ENCODE results near the gene NKAIN2.

The NKAIN2 gene

DNA sequence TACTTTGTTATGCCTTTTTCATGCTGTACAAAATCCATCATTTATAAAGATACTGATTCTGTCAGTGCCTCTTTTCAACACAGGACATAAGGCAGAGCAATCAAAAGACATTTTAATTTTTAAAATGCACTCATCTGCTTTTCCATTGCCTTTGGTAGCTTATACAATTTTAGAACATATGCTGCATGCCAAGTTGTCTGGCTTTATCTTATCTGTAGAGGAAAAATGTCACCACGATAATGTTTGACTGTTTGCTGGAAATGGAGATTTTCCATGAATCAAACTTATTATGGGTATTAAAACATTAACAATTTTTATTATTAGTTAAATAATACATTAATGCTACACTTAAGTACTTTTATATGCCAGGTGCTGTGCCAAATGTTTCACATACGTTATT, 50.5 kb downstream of the NKAIN2 start:
- TF ChIP-seq, protein P1, sequence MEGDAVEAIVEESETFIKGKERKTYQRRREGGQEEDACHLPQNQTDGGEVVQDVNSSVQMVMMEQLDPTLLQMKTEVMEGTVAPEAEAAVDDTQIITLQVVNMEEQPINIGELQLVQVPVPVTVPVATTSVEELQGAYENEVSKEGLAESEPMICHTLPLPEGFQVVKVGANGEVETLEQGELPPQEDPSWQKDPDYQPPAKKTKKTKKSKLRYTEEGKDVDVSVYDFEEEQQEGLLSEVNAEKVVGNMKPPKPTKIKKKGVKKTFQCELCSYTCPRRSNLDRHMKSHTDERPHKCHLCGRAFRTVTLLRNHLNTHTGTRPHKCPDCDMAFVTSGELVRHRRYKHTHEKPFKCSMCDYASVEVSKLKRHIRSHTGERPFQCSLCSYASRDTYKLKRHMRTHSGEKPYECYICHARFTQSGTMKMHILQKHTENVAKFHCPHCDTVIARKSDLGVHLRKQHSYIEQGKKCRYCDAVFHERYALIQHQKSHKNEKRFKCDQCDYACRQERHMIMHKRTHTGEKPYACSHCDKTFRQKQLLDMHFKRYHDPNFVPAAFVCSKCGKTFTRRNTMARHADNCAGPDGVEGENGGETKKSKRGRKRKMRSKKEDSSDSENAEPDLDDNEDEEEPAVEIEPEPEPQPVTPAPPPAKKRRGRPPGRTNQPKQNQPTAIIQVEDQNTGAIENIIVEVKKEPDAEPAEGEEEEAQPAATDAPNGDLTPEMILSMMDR (IDR thresholded peaks at IDR 0.05; ENCODE audit: low read depth, low read length, missing control alignments), result no peak
- in situ Hi-C loops (cut with HindIII; ENCODE audit: low sequenced_read_pairs), result no loop called here
- DNase-seq (ENCODE audit: low read depth), result no peak
- no peak overlapping the region for H3K4me3 ChIP-seq (ENCODE audit: low read depth, low read length)

DNA sequence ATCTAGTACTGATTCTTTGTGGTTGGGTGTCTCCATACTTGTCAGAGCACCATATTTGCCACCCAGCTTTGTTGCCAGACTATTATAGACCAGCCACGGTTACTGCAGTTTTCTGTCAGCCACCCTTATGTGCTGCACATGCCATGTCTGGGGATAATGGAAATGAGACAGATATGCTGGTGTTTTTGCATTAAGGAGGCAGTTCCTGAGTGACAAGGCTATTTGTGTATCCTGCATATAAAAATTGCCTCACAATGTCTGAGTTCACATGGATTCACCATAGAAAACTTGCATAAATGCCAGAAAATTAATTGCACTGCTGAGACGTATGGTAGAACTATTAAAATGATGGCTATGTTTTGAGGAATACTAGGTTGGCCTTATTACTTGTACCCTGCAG, 51.8 kb downstream of the NKAIN2 start:
- no peak overlapping the region for H3K4me3 ChIP-seq (ENCODE audit: low read depth, low read length)
- TF ChIP-seq, protein P1 (IDR thresholded peaks at IDR 0.05; ENCODE audit: low read depth, low read length, missing control alignments), result no peak

DNA sequence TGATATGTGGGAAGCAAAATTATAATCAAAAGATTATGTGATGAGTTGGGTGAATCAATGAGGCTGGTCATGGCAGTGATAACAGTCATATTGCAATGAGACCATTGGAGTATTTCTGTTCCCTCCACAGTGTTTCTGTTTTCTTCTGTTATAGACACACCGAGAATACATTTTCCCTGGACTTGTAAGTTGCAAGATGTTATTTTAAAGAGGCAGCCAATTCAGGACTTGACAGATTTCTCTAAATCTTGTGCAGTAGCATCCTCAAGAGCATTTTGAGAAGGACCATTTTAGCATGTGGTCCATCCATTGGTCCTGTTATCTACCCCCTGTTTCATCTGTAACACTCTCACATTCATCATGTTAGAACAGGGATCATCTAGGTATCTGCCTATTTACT, 55.6 kb downstream of the NKAIN2 start:
- no peak for DNase-seq (ENCODE audit: low read depth)
- no peak overlapping the region for H3K4me3 ChIP-seq (ENCODE audit: low read depth, low read length)
- TF ChIP-seq, protein P1 (IDR thresholded peaks at IDR 0.05; ENCODE audit: low read depth, low read length, missing control alignments), result no peak
- in situ Hi-C loops (cut with HindIII; ENCODE audit: low sequenced_read_pairs), result no loop called here

More for the DNA sequence above, 51.8 kb downstream of the NKAIN2 start:
- DNase-seq (ENCODE audit: low read depth), result no peak
- in situ Hi-C loops (cut with HindIII; ENCODE audit: low sequenced_read_pairs), result no loop called here

- no peak for DNase-seq (ENCODE audit: low read depth)
- in situ Hi-C loops (cut with HindIII; ENCODE audit: low sequenced_read_pairs), result no loop called here
- TF ChIP-seq, protein P1 (IDR thresholded peaks at IDR 0.05; ENCODE audit: low read depth, low read length, missing control alignments), result no peak
- no peak overlapping the region for H3K4me3 ChIP-seq (ENCODE audit: low read depth, low read length)
Measured at GRCh38 chr6:123869334-123869733, 65.7 kb downstream of the NKAIN2 start.

DNA sequence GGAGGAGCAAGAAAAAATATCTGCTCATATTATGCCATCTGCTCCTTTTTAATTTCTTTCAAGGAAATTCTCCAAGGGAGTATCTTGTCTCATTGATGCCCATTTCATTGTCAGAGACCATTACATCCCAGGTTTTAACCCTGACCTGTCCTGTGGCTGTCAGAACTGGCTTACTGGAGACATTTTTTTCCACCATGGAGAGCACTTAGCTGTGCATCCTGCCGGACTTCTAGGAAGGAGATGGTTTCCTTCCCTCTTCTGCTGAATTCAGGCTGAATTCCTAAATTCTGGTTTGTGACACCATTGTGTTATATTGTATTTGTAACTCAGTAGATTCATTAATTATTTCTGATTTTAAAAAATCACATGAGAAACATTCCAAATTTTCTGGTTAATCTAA, 70.3 kb downstream of the NKAIN2 start:
- in situ Hi-C loops (cut with HindIII; ENCODE audit: low sequenced_read_pairs), result no loop called here
- TF ChIP-seq, protein P1 (IDR thresholded peaks at IDR 0.05; ENCODE audit: low read depth, low read length, missing control alignments), result no peak

GRCh38 chr6:123875784-123876183, 72.1 kb downstream of the NKAIN2 start:
- H3K4me3 ChIP-seq (ENCODE audit: low read depth, low read length), result no peak overlapping the region
- TF ChIP-seq, protein P1 (IDR thresholded peaks at IDR 0.05; ENCODE audit: low read depth, low read length, missing control alignments), result no peak
- no peak for DNase-seq (ENCODE audit: low read depth)
- in situ Hi-C loops (cut with HindIII; ENCODE audit: low sequenced_read_pairs), result no loop called here

More for the DNA sequence above, 70.3 kb downstream of the NKAIN2 start:
- DNase-seq (ENCODE audit: low read depth), result no peak
- H3K4me3 ChIP-seq (ENCODE audit: low read depth, low read length), result no peak overlapping the region

- TF ChIP-seq, protein P1 (IDR thresholded peaks at IDR 0.05; ENCODE audit: low read depth, low read length, missing control alignments), result no peak
- H3K4me3 ChIP-seq (ENCODE audit: low read depth, low read length), result no peak overlapping the region
- no peak for DNase-seq (ENCODE audit: low read depth)
- in situ Hi-C loops (cut with HindIII; ENCODE audit: low sequenced_read_pairs), result no loop called here
Measured at GRCh38 chr6:123879749-123880148, 76.1 kb downstream of the NKAIN2 start.
